H1 (cell line): ENCODE results near the gene ASXL1. TPM values are rescaled to one million over a fixed set of nuclear protein-coding genes. Genes with fewer than 3 reads are reported as not detected.

Source experiments
- BACH1 ChIP-seq: IDR thresholded peaks from 2 replicates; pipeline ENCODE4 v1.6.1; 2012; ENCODE audit warnings: low read length, improper control_type of control experiment
- CHD7 ChIP-seq: fragments of 300-600 bp; sonication (generic); IDR thresholded peaks from 2 replicates; pipeline ENCODE4 v1.7.1; 2012; ENCODE audit warnings: low read length, moderate library complexity, mild to moderate bottlenecking, inconsistent platforms; ENCODE audit not compliant: insufficient replicate concordance
- FOSL1 ChIP-seq: IDR thresholded peaks from 2 replicates; pipeline ENCODE4 v1.6.1; 2011; ENCODE audit warnings: mild to moderate bottlenecking, low read depth, low read length, moderate library complexity; ENCODE audit not compliant: insufficient read depth
- HDAC2 ChIP-seq, 2 experiments: fragments of 300-600 bp in 1 of 2; sonication (generic) in 1 of 2; IDR thresholded peaks; 2 replicates each; pipeline ENCODE4 v1.6.1; 2011 to 2012; ENCODE audit warnings: low read depth in 2 of 2, low read length in 2 of 2, mild to moderate bottlenecking in 2 of 2, moderate library complexity in 2 of 2, borderline replicate concordance in 1 of 2, inconsistent platforms in 1 of 2
- KDM5A ChIP-seq: fragments of 200-600 bp; IDR thresholded peaks from 2 replicates; pipeline ENCODE4 v1.7.1; 2012; ENCODE audit warnings: mild to moderate bottlenecking, low read length, inconsistent platforms, mixed read lengths
- PHF8 ChIP-seq: fragments of 200-600 bp; sonication (generic); conservative IDR thresholded peaks from 2 replicates; pipeline ENCODE4 v1.7.1; 2012; ENCODE audit warnings: low read depth, mild to moderate bottlenecking, inconsistent platforms, low read length, moderate library complexity
- SP1 ChIP-seq: IDR thresholded peaks from 2 replicates; pipeline ENCODE4 v1.6.1; 2011; ENCODE audit warnings: low read depth, low read length
- polyA plus RNA-seq, 7 experiments: library from polyadenylated mRNA; depleted of rRNA in 3 of 7; stranded (reverse) in 5 of 7; unstranded in 2 of 7; fragments of >200 nt in 5 of 7; fragments of 200-250 nt in 2 of 7; gene quantifications; 1 replicate in 5 of 7; 2 replicates in 1 of 7; 4 replicates in 1 of 7; pipeline versions ENCODE4 v1.2.1 to v1.2.3, GENCODE V29; 2011 to 2013; ENCODE audit warnings: missing spikeins in 2 of 7, mixed read lengths in 2 of 7
- total RNA-seq: library from RNA; stranded (reverse); fragmentation: NEBNext Ultra II Directional; extraction: Animal tissue kit (Norgen Biotek cat#: 25700); gene quantifications from 2 replicates; pipeline ENCODE4 v1.2.1, GENCODE V29; 2021

ASXL1 gene
- total and polyA plus RNA-seq, 2 of the 8 experiments (the other 6 are each of a cell fraction or from before 2014, with no cell fraction given), result 10.6 to 26.5 TPM

- TF ChIP-seq CHD7 (no peak), PHF8 (no peak), FOSL1 (no peak), KDM5A (no peak), HDAC2 (IDR thresholded peaks at IDR 0.05; ENCODE audit: borderline replicate concordance in 1 of 2, low read depth in 2 of 2, low read length in 2 of 2) (no peak), BACH1 (no peak), SP1 (no peak)
Measured at GRCh38 chr20:32431457-32431856, 73.3 kb downstream of the ASXL1 start (continued).
